ENCODE results near the gene HAUS2.
A peak's percentile ranks its signal among the peaks of the same experiment; 100 is the strongest.
"Not testable (repeated sequence)": the region's sequence is repeated elsewhere in the genome, so short reads cannot be mapped to it uniquely, and the experiment has no call there.

The HAUS2 gene

DNA sequence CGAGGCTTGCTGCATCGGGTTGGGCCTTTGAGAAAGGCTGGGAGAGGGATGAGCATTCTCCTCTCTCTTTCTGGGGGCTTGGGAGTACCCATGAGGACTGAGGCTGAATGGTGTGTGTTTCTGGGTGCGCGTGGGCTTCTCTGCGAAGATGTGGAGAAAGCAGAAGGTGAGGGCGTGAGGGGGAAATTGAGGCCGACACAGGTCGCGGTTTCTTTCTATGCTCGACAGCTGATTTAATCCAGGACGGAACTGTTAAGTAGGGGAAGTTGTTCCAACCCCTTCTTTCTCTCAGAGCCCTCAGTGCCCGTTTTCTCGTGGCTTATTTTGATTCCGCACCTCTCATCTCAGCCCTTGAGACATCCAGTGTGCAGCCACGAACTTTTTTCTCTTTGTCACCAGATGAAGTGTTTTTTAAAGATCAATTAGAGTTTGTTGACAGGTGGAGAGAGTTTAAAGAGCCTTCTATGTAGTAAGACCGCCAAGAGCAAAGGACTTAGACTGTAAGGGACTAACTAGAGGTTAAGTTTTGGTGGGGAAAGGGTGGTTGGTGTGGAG, 27.5 kb downstream of the HAUS2 start:
- peak; percentile 5 to 9 for DNase-seq

DNA sequence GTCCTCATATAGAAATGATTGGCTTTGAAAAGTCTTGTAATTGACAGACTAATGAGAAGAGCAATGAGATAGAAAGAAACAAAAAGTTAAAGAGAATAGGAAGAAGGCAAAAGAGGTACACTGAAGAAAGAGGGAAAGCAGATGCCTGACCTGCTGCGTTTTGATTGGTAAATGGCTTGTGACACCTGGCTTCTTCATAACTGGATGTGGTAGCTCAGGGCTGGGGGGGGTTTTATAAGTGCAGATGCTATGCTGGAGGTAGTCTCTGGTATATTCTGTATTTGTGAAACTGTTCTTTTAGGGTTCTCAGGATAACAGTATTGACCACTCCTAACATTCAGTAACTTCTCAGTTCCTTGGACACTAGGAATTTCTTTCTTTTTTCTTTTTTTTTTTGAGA, 28.1 kb downstream of the HAUS2 start:
- DNase-seq, result no peak

DNA sequence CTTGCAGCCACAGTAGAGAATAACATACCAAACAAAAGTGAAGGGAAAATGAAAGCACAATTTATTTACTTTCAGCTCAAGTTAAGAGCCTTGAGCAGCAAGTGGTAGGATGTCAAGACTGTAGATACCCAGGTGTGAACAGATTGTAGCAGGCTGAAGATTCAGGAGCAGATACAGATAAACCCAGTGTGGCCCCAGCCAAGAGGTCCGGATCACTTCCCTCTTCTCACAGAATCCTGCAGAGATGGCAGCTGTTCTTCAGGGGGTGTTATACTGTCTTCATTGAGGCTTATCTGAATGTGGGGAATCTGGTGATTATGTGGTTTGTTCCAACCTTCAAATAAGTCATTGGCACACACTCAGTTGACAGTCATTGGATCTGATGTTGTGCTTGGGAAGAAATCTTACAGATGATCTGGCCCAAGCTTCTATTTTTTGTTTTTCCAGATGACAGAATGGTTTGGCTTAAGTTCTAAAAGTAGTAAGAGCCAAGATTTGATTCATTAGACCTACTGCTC, 28.9 kb downstream of the HAUS2 start:
- no peak for DNase-seq

DNA sequence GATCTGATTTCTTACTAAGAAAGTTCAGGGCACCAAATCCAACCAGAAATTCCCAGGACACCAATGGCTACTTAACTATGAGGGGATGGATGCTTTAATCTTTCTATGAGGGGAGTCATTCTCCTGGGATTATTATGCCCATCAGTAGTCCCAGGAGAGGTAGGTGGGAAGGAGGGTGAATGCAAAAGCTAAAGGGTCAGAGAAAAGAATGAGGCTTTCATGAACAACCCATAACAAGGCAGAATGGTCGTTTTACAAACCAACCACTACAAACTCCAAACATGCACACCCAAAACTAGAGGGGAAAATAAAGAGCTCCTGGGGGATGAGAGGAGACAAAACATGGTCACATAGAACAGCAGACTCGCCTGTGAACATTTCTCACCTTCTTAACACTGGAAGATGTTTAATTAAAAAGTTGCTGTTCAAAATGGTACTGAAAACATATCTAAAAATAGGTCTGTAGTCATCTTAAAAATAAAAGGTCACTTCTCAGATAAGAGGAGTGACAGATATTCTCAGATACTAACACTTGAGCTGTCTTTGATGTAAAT, 30.4 kb downstream of the HAUS2 start:
- DNase-seq, result no peak

DNA sequence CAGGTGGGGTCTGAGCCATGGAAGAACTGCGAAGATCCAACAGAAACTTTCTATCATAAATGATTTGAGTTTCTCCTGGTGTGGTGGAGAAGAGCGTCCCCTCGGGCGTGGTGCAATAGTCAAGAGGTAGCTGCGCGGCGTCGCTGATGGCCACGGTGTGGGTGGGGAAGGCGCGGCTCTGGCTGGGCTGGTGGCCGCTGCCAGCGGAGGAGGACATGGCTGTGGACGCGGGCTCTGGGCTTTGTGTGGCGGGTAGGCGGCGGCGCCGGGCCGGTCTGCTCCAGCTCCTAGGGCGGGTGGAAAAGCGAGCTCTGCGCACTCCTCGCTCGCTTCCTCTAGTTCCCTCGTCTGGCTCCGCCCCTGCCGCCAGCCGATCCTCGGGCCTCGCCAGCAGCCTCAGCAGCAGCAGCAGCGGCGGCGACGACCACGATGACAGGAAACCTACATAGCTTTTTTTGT, 32.7 kb downstream of the HAUS2 start:
- DNase-seq, result peak; percentile 88 to 93

DNA sequence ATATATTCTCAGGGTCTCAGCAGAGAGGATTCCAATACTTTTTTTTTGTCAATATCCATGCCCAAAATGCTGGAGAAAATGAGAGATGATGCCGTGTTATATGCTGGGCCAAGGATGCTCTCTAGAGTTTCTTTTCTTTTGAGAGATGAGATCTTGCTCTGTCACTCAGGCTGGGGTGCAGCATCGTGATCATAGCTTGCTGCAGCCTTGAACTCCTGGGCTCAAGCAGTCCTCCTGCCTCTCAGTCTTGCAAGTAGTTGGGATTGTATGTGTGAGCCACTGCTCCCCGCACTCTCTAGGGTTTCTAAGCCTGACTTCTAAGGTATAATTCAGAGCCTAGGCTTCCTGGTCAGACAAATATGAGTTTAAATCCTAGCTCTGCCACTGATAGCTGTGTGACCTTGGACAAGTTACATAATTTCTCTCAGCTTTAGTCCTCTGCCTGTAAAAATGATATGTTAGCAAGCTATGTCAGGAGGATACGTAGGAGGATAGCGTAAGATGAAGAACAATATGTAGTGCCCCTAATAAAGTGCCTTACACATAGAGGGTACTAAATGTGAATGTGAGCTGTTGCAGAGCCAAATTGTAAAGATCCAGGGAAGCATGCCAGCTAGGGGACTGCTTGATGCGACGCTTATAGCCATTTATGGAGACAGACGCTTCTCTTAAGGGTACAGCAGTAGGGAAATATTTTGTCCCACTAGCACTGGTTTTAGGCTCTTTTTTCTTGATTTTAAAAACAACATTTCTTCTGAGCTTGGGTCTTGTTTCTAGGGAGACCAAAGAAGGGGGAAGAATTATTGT, 34.1 kb downstream of the HAUS2 start:
- DNase-seq, result no peak

DNA sequence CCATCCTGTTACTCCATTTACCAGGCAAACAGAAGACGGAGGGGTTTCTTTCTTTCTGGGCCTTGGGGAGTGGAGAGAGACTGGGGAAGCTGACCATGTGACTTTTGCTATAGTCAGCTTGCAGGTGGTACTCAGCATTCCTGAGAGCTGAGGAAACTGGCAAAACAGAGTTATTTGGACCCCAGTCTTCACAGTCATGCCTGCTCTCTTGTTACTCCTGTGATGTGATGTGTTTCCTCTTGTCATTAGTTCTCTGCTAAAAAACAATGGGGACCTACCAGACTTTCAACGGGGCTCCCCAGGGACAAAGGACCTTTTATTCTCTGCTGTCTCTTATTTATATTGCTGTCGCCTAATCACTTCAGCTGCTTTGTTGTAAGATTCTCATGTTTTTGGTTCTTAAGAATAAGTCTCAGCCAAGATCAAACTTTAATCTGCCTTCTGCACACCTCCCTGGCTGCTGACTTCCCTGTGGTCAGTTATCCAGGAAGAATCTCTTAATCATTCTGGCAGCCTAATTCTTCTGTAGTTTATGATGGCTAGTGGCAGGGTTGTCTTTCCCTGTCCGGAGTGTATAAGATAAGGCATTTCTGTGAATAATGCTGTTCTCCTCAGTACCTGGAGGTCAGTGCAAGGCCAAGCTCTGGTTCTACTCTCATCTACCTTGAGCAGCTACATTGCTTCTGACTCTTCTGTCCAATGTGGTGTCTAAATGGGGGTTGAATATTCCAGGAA, 35.6 kb downstream of the HAUS2 start:
- no peak for DNase-seq

DNA sequence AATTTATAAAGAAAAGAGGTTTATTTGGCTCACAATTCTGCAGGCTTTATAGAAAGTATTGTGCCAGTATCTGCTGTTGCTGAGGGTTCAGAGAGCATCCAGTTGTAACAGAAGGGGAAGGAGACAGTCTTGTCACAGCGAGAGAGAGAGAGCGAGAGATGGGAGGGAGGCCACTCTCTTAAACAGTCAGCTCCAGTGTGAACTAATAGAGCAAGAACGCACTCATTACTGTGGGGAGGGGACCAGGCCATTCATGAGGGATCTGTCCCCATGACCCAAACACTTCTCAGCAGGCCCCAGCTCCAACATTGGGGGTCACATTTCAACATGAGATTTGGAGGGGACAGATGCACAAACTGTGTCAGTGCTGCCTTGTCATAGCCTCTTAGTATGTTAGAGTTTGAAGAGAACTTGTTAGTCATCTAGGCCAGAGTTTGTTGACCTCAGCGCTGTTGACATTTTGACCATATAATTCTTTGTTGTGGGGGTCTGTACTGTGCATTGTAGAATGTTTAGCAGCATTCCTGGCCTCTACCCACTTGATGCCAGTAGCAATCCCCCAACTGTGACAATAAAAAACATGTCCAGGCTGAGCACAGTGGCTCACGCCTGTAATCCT, 42.1 kb downstream of the HAUS2 start:
- no peak for DNase-seq

DNA sequence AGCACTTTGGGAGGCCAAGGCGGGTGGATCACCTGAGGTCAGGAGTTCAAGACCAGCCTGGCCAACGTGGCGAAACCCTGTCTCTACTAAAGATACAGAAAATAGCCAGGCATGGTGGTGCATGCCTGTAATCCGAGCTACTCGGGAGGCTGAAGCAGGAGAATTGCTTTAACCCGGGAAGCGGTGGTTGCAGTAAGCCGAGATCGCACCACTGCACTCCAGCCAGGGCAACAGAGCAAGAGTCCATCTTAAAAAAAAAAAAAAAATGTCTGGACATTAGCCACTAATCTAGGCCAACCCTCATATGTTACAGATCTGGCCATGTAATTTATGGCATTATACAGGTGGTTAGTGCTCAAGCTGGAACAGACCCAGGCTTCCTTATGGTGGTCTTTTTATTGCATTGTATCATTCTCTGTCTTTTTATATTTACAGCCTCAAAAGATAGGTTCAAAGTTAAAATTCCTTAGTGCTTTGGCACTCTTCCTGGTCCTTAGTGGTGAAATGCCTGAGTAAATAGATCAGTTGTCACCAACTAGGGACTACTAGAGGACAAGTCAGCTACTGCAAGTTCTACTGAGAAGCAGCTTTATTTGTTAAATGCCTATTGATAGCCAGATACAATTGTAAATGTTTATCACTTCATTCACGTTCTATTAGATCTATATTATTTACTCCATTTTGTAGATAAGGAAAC, 42.7 kb downstream of the HAUS2 start:
- DNase-seq, result peak; percentile 23

DNA sequence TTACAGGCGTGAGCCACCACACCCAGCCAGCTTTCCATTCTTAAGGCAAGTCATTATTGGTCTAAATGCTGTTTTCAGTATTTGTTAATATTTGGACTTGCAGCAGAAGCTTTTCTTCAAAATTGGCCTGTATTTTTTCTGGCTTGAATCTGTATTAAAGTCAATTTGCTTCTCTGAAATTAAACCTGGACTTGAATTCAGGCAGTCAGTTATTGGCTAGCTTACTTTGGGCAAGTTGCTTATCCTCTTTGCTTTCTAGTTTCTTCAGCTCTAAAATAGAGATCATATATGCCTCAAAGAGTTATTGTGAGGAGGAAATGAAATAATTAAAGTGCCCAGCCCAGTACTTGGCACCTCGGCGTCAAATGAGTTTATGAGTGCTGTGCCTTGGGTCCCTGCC, 44.1 kb downstream of the HAUS2 start:
- no peak for DNase-seq

DNA sequence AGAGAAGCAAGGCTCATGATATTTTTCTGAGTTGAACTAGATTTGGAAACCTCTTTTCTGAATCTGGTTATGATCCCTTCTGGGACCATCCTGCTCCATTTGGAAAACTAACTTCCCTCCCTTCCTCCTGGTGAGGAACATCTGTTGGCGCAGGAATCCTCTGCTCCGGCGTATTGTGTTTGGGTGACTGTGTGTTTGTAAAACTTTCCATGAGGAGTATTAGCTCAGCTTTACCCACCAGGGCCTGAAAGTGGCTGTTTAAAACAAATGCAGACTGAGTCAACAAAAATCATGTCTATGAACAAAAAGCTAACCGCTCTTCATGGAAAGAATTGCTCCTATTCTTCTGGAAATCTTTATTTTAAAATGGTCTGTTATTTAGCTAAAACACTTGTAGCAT, 44.5 kb downstream of the HAUS2 start:
- DNase-seq, result no peak

DNA sequence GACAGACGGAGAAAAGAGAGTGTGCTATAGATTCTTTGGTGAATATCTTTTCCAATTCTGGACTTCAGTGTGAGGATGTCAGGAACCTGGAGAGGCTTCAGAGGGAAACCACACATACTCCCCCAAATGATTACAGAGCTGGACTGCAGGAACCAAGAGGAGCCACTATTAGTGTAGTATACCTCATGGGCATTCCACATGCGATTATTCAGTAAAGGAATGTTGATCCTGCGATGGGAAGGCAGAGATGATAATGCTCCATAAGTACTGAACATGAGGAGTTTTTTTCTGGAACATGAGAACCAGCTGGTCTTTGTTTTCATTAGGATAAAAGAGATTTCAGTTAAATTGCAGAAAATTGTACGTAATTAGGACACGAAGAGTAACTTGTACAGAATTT, 45.5 kb downstream of the HAUS2 start:
- DNase-seq, result no peak

DNA sequence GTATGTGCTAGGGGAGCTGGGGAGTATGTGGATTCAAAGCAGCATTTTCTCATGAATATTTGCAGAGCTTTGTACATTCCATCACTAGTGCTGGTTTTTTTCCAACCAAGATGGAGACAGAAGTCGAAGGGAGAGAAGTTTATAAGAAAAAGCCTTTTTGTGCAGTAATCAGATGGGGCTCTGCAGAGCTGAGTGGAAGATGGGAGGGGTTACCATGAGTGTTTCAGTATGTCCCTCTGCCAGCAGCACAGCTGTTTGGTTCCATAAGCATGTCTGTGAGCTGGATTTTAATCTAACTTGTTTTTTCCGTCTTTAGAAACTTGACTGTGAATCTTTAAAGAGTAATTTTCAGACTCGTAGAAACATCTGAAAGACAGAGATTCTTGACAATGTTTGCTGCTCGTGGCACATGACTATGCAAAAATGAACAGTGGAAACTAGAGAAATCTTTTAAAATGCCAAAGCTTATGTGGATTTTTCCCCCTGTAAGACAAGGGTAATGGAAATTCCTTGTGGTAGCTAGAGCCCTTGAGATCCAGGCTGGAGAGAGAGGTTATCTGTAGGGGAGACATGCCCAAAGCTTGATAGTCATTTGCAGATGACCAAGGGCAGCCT, 47.1 kb downstream of the HAUS2 start:
- no peak for DNase-seq

DNA sequence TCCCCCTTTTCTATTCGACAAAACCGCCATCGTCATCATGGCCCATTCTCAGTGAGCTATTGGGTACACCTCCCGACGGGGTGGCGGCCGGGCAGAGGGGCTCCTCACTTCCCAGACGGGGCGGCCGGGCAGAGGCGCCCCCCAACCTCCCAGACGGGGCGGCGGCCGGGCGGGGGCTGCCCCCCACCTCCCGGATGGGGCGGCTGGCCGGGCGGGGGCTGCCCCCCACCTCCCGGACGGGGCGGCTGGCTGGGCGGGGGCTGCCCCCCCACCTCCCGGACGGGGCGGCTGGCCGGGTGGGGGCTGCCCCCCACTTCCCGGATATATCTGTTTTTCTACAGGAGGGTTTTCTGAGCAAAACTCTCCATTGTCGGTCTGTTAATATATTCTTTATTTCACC, 52.7 kb downstream of the HAUS2 start:
- not testable (repeated sequence) for DNase-seq

DNA sequence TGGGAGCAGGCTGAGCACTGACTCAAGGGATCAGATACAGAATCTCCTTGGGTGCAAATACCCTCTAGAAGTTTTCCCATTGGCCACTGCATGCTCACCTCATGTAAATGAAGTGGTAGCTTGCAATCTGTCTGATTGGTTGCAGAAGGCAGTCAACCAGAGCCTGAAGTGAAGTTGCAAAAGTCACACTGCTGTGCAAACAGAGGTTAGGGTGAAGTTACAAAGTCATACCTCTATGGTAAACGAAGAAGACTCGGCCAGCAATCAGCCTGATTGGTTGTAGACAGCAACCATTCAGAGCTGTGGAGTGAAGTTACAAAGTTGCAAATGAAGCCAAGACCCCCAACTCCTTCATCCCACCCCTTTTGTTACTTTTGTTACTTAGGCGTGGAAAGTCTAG, 53.9 kb downstream of the HAUS2 start:
- no peak for DNase-seq

DNA sequence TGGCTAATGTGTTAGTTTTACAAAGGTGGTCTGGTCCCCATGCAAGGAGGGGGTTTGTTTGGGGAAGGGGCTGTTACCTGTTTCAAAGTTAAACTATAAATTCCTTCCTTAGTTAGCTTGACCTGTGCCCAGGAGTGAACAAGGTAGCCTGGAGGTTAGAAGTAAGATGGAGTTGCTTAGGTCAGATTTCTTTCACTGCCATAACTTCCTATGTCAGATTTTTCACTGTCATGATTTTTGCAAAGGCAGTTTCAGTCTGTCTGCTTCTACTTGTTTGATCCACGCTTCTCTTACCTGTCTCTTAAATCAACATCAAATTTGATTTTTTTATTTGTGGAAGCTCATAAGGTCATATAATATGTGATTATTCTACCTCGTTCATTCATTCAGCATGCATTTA, 55.3 kb downstream of the HAUS2 start:
- DNase-seq, result no peak

DNA sequence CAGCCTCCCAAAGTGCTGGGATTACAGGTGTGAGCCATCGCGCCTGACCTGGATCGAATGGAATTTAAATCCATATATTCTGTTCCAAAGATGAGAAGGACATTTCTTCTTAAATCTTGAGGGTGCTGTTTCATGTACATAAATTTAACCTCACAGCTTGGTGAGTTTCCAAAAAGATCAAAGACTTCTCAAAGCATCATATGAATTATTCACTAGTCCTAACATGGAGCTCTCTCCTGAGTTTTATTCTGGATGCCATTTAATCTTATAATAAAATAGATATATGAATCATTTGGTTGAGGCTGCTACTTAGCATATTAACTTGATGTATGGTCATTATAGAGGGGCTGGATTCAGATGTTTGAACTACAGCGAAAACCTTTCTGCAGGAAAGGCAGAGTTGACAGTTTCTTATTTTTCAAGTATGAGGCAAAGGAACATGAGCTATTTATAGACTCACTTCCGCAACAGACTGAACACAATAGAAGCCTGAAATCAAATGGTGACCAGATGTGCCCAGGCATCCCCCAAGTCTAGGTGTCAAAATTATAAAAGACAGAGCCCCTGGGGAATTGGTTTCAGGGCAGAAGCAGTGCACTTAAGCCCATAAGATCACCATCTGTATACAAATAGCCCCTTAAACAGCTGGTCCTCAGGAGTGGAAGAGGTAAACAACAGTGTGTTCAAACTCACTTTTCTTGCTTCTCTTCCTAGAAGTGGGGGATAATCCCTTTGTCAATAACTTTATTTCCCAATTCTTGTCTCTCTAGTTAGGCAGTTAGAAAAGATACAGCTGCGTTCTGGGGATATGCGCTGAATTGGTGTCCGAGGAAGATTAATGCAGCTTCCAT, 56.5 kb downstream of the HAUS2 start:
- DNase-seq, result peak; percentile 30 to 45

DNA sequence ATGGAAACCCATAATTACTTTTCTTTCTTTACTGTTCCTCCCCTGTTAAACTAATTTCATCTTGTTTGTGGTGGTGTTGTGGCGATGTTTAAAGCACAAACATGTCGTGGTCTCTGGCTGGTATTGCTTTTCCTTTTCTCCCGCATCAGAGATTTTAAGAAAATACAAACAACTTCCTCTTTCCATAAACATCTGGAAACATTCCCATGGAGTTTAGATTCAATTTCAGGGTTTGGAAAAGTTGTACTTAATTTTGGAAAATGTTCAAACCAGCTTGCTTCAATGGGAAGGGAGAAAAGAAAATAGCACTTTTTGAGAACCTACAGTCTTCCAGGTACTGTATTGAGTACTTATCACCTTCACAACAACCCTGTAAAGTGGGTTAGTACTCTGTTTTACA, 57.2 kb downstream of the HAUS2 start:
- no peak for DNase-seq

DNA sequence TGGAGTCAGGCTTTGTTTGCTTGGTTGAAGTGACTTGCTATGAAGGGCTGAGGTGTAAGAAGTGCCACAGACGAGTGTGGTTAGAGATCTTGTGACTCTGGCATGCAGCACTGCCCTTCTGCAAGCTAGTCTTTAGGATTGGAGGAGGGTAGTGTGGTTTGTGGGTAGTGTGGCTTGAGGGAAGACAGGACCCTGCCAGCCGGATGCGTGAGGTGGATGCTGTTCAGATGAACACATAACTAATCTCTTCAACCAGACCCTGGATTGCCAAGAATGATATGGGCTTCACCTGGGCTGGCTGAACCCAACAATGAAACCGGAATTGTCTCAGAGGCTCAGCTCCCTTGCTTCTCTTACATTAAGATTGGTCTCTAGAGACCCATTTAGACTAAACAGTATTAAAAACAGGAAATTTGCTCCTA, 59.5 kb downstream of the HAUS2 start:
- DNase-seq, result no peak

DNA sequence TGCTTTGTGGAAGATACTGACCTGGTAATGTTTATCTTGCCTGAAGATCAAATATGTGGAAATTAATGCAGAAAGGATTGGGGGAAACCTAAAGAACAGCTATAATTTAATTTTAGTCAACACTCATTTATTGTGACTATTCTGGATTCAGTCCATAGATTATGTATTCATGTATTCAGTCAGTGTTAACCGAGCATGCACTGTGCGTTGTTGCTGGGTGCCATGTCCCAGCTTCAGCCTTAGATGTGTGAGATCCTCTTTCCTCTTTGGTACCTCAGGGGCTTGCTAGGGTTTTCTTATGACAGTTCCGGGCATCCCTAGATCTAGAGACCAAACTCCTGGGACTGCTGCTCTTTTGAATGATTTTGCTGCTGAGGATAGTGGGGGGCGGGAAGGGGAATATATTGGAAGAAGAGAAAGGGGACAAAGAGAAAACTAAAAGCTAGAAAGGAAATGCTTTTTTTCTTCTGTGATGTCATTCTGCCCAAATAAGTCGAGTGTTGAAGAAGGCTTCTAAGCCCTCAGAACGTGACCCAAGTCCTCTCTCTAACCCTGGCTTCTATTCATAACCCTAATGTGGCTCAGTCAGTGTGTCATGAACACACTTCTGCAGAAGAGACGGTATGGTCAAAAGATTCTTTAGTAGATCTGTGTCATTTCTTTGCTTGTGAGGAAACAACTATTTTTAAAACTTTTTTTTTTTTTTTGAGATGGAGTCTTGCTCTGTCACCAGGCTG, 60.3 kb downstream of the HAUS2 start:
- DNase-seq, result no peak

Data from inflammatory macrophage (primary cell).